ENCODE data around the gene HSF2BP. TPM values are rescaled to one million over a fixed set of nuclear protein-coding genes. Genes with fewer than 3 reads are reported as not detected.

Gene HSF2BP
- total RNA-seq, 1 experiment from 2014 or later, result 1.5 TPM

DNA sequence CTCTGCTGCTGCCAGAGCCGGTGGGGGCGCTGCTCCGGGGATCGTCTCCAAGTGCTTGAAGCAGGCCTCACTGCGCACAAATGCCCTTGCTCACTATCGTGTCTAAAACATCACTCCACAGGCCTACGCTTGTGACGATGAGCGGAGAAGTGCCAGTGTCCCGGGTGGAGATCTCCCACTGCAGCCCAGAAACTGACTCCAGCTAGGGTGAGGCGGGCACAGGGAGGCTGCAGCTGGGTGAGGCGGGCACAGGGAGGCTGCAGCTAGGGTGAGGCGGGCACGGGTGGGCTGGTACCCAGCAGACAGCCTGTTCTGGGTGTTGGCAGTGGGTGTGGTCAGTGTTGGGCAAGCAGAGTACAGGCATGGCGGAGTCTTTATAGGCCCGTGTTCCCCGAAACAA lies 36.9 kb upstream of the HSF2BP start:
- no peak overlapping the region for H3T11ph ChIP-seq (ENCODE audit: low read length)
- no peaks in the 10 kb centered on the region for H3K23me2 ChIP-seq (ENCODE audit: insufficient read length, low read depth, low read length, poor library complexity, severe bottlenecking)
- no peak overlapping the region for H3K9ac ChIP-seq (ENCODE audit: extremely low read depth, insufficient read length, low read length)
- H2BK15ac ChIP-seq (ENCODE audit: low read depth, low read length), result no peak overlapping the region
- Mint-ChIP-seq H3K9me3 (no peaks in the 10 kb centered on the region), H3K4me3 (no peak overlapping the region), H3K27me3 (ENCODE audit: low read depth) (no peaks in the 10 kb centered on the region), H3K4me1 (no peaks in the 10 kb centered on the region), H3K36me3 (ENCODE audit: insufficient read depth in 1 of 3, low read depth in 3 of 3) (peaks cover 13 to 59% (median 49%) of the 10 kb centered on the region in 3 experiments; a peak in 6 of 7 replicates), H3K27ac (no peak overlapping the region)
- H3K23ac ChIP-seq (ENCODE audit: insufficient read length, low read depth, low read length), result no peak overlapping the region
- H4K91ac ChIP-seq (ENCODE audit: insufficient read length, low read depth, low read length), result no peak overlapping the region
- H4K20me1 ChIP-seq (ENCODE audit: control insufficient read depth, insufficient read depth, insufficient read length), result no peaks in the 10 kb centered on the region
- no peak overlapping the region for H3K4ac ChIP-seq (ENCODE audit: low read depth, low read length)
- H3K27me3 ChIP-seq (ENCODE audit: insufficient read depth, low read length), result no peaks in the 10 kb centered on the region
- H3K18ac ChIP-seq (ENCODE audit: insufficient read length, low read depth, low read length), result no peak overlapping the region
- no peak overlapping the region for H4K8ac ChIP-seq (replicated peaks; ENCODE audit: insufficient read length, low read depth, low read length)
- no peak overlapping the region for H3K14ac ChIP-seq (ENCODE audit: insufficient read depth, low read length)
- no peak for DNase-seq
- H3K9me3 ChIP-seq (ENCODE audit: control insufficient read depth, low read depth, low read length), result no peaks in the 10 kb centered on the region
- H3K27ac ChIP-seq (ENCODE audit: insufficient read length, low read depth, low read length), result no peak overlapping the region
- no peak overlapping the region for H2BK20ac ChIP-seq (ENCODE audit: low read depth, low read length, poor library complexity, severe bottlenecking)
- TF ChIP-seq, protein P1, sequence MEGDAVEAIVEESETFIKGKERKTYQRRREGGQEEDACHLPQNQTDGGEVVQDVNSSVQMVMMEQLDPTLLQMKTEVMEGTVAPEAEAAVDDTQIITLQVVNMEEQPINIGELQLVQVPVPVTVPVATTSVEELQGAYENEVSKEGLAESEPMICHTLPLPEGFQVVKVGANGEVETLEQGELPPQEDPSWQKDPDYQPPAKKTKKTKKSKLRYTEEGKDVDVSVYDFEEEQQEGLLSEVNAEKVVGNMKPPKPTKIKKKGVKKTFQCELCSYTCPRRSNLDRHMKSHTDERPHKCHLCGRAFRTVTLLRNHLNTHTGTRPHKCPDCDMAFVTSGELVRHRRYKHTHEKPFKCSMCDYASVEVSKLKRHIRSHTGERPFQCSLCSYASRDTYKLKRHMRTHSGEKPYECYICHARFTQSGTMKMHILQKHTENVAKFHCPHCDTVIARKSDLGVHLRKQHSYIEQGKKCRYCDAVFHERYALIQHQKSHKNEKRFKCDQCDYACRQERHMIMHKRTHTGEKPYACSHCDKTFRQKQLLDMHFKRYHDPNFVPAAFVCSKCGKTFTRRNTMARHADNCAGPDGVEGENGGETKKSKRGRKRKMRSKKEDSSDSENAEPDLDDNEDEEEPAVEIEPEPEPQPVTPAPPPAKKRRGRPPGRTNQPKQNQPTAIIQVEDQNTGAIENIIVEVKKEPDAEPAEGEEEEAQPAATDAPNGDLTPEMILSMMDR (conservative IDR thresholded peaks at IDR 0.05), result no peak
- no peak overlapping the region for H2AFZ ChIP-seq (ENCODE audit: low read length)
- H3K79me1 ChIP-seq (ENCODE audit: insufficient read depth, low read depth, low read length, poor library complexity, severe bottlenecking), result no peaks in the 10 kb centered on the region
- H2BK120ac ChIP-seq (ENCODE audit: low read depth, low read length, poor library complexity, severe bottlenecking), result no peak overlapping the region
- H2AK5ac ChIP-seq (ENCODE audit: insufficient read length, low read length), result no peak overlapping the region
- H4K5ac ChIP-seq (ENCODE audit: insufficient read length, low read depth, low read length), result no peak overlapping the region
- no peak overlapping the region for H2BK12ac ChIP-seq (ENCODE audit: insufficient read length, low read depth, low read length)
- no peak overlapping the region for H3K56ac ChIP-seq (ENCODE audit: insufficient read length, low read depth, low read length)
- WGBS (ENCODE audit: extremely low coverage, insufficient read length, low lambda C conversion rate), result no CpG with 5 or more reads among the region's 17 CpGs
- no peaks in the 10 kb centered on the region for H3K4me1 ChIP-seq (ENCODE audit: insufficient read depth, low read length)
- no peaks in the 10 kb centered on the region for H3K79me2 ChIP-seq (ENCODE audit: insufficient read depth, low read length)
- H3K4me2 ChIP-seq (ENCODE audit: insufficient read depth, insufficient read length, low read length), result no peak overlapping the region
- no peak overlapping the region for H2BK5ac ChIP-seq (ENCODE audit: insufficient read length, low read length)
